Neural progenitor cell (in vitro differentiated cells): ENCODE measurements around the gene OPRL1. TPM values are rescaled to one million over a fixed set of nuclear protein-coding genes. Genes with fewer than 3 reads are reported as not detected.
"Not testable (repeated sequence)": the region's sequence is repeated elsewhere in the genome, so short reads cannot be mapped to it uniquely, and the experiment has no call there.

ENCODE experiments used
- DNase-seq: peaks from one replicate; pipeline ENCODE4 v3.0.0-alpha.2; 2016; ENCODE audit warnings: low spot score
- H2AFZ ChIP-seq: fragments of 200-600 bp; sonication (generic); replicated peaks from 2 replicates; pipeline ENCODE4 v1.6.1; 2016; ENCODE audit warnings: antibody characterized with exemption
- H3F3A ChIP-seq: fragments of 200-600 bp; sonication (generic); 2 replicates; pipeline ENCODE4 v1.6.1; 2016; ENCODE audit warnings: antibody characterized with exemption, low read depth
- H3K27ac ChIP-seq: fragments of 200-600 bp; sonication (generic); 2 replicates; pipeline ENCODE4 v1.5.1; 2016; ENCODE audit warnings: mild to moderate bottlenecking
- H3K27me3 ChIP-seq: fragments of 200-600 bp; sonication (generic); 2 replicates; pipeline ENCODE4 v1.6.1; 2016; ENCODE audit warnings: mild to moderate bottlenecking, moderate library complexity
- H3K36me3 ChIP-seq: fragments of 200-600 bp; sonication (generic); 2 replicates; pipeline ENCODE4 v1.5.1; 2016
- H3K4me1 ChIP-seq: fragments of 200-600 bp; sonication (generic); 2 replicates; pipeline ENCODE4 v1.6.1; 2016; ENCODE audit warnings: mixed run types
- H3K4me2 ChIP-seq: fragments of 200-600 bp; sonication (generic); 2 replicates; pipeline ENCODE4 v1.6.1; 2016
- H3K4me3 ChIP-seq: fragments of 200-600 bp; sonication (generic); 2 replicates; pipeline ENCODE4 v1.5.1; 2016
- H3K79me2 ChIP-seq: fragments of 200-600 bp; sonication (generic); 2 replicates; pipeline ENCODE4 v1.6.1; 2016; ENCODE audit warnings: low read depth
- H3K9ac ChIP-seq: fragments of 200-600 bp; sonication (generic); 2 replicates; pipeline ENCODE4 v1.6.1; 2016
- H3K9me3 ChIP-seq: fragments of 200-600 bp; sonication (generic); 2 replicates; pipeline ENCODE4 v1.5.1; 2016; ENCODE audit warnings: low read depth
- H4K20me1 ChIP-seq: fragments of 200-600 bp; sonication (generic); 2 replicates; pipeline ENCODE4 v1.6.1; 2016; ENCODE audit warnings: low read depth
- H3K27ac Mint-ChIP-seq: 3 replicates; pipeline ENCODE4 v1.8.0; 2021; ENCODE audit warnings: mixed read lengths
- H3K27me3 Mint-ChIP-seq: 2 replicates; pipeline ENCODE4 v1.8.0; 2022; ENCODE audit warnings: low read depth, mild to moderate bottlenecking, inconsistent platforms, moderate library complexity, mixed read lengths; ENCODE audit not compliant: insufficient read depth
- H3K36me3 Mint-ChIP-seq: 3 replicates; pipeline ENCODE4 v1.8.0; 2021; ENCODE audit warnings: mixed read lengths
- H3K4me1 Mint-ChIP-seq: 3 replicates; pipeline ENCODE4 v1.8.0; 2021; ENCODE audit warnings: mixed read lengths
- H3K4me3 Mint-ChIP-seq: 3 replicates; pipeline ENCODE4 v1.8.0; 2021; ENCODE audit warnings: mild to moderate bottlenecking, moderate library complexity, mixed read lengths
- H3K9me3 Mint-ChIP-seq: 3 replicates; pipeline ENCODE4 v1.8.0; 2020; ENCODE audit warnings: mixed read lengths
- CTCF ChIP-seq: fragments of 200-600 bp; sonication (generic); IDR thresholded peaks from 2 replicates; pipeline ENCODE4 v1.5.1; 2017; ENCODE audit warnings: antibody characterized with exemption, mild to moderate bottlenecking
- EZH2 ChIP-seq: fragments of 200-600 bp; sonication (generic); IDR thresholded peaks from 2 replicates; pipeline ENCODE4 v1.6.1; 2017; ENCODE audit warnings: antibody characterized with exemption, mild to moderate bottlenecking, moderate library complexity
- EZH2phosphoT487 ChIP-seq: fragments of 200-600 bp; sonication (generic); IDR thresholded peaks from 2 replicates; pipeline ENCODE4 v1.6.1; 2017; ENCODE audit warnings: antibody characterized with exemption
- total RNA-seq: library from RNA; depleted of rRNA; stranded (reverse); fragments of >200 nt; gene quantifications from 2 replicates; pipeline ENCODE4 v1.2.3, GENCODE V29; 2015; ENCODE audit warnings: low replicate concordance

The OPRL1 gene
- total RNA-seq, 1 donor from 2014 or later, result 1.3 TPM

GRCh38 chr20:64131406-64131805 lies 51.5 kb downstream of the OPRL1 start:
- H3K27ac Mint-ChIP-seq, result no peak overlapping the region
- Histone ChIP-seq H3K9me3 (no peaks in the 10 kb centered on the region), H2AFZ (no peak overlapping the region), H3K4me3 (no peak overlapping the region), H3K36me3 (no peaks in the 10 kb centered on the region), H3K9ac (no peak overlapping the region), H3K4me2 (no peak overlapping the region), H3K4me1 (no peaks in the 10 kb centered on the region), H3K27me3 (peaks cover 10% of the 10 kb centered on the region), H3K79me2 (no peaks in the 10 kb centered on the region), H3F3A (peaks cover under 1% of the 10 kb centered on the region), H3K27ac (no peak overlapping the region), H4K20me1 (no peaks in the 10 kb centered on the region)
- no peaks in the 10 kb centered on the region for H3K36me3 Mint-ChIP-seq
- no peak for DNase-seq
- peaks cover 6% of the 10 kb centered on the region for H3K4me1 Mint-ChIP-seq
- H3K27me3 Mint-ChIP-seq, result peaks cover 8% of the 10 kb centered on the region
- no peak for TF ChIP-seq EZH2phosphoT487
- TF ChIP-seq EZH2, result no peak
- no peak for TF ChIP-seq CTCF
- no peak overlapping the region for H3K4me3 Mint-ChIP-seq
- peaks cover 7% of the 10 kb centered on the region for H3K9me3 Mint-ChIP-seq

- Histone ChIP-seq H3K9me3 (no peaks in the 10 kb centered on the region), H3K27ac (no peak overlapping the region), H3K36me3 (no peaks in the 10 kb centered on the region), H4K20me1 (no peaks in the 10 kb centered on the region), H3K4me2 (no peak overlapping the region), H3K4me3 (no peak overlapping the region), H3K4me1 (peaks cover 3% of the 10 kb centered on the region), H3K79me2 (no peaks in the 10 kb centered on the region), H3K27me3 (no peaks in the 10 kb centered on the region), H3K9ac (no peak overlapping the region), H2AFZ (no peak overlapping the region), H3F3A (no peaks in the 10 kb centered on the region)
- no peaks in the 10 kb centered on the region for H3K36me3 Mint-ChIP-seq
- H3K4me1 Mint-ChIP-seq, result peaks cover 10% of the 10 kb centered on the region
- DNase-seq, result peak; percentile 60
- H3K27ac Mint-ChIP-seq, result no peak overlapping the region
- H3K27me3 Mint-ChIP-seq, result peaks cover 18% of the 10 kb centered on the region
- H3K4me3 Mint-ChIP-seq, result no peak overlapping the region
- H3K9me3 Mint-ChIP-seq, result peaks cover 3% of the 10 kb centered on the region
- TF ChIP-seq CTCF (peak; percentile 59), EZH2phosphoT487 (no peak)
Observed at GRCh38 chr20:64133951-64134407, 54.1 kb downstream of the OPRL1 start.

- not testable (repeated sequence) for DNase-seq, H3K27me3 ChIP-seq, H3K36me3 ChIP-seq, H2AFZ ChIP-seq, H4K20me1 ChIP-seq, H3K9ac ChIP-seq, H3K4me3 Mint-ChIP-seq, H3K27ac Mint-ChIP-seq, H3K27ac ChIP-seq, H3K4me2 ChIP-seq, H3K9me3 ChIP-seq, H3K36me3 Mint-ChIP-seq, H3F3A ChIP-seq, H3K9me3 Mint-ChIP-seq, H3K4me3 ChIP-seq, H3K79me2 ChIP-seq
- peaks cover 13% of the 10 kb centered on the region for H3K4me1 Mint-ChIP-seq
- H3K4me1 ChIP-seq, result peaks cover 11% of the 10 kb centered on the region
- peaks cover 18% of the 10 kb centered on the region for H3K27me3 Mint-ChIP-seq
Observed at GRCh38 chr20:64134744-64135143, 54.9 kb downstream of the OPRL1 start.

GRCh38 chr20:64136004-64136710 lies 56.3 kb downstream of the OPRL1 start:
- DNase-seq, result no peak
- Mint-ChIP-seq H3K27me3 (peaks cover 16% of the 10 kb centered on the region), H3K27ac (no peak overlapping the region), H3K36me3 (no peaks in the 10 kb centered on the region), H3K4me1 (peaks cover 21% of the 10 kb centered on the region), H3K9me3 (no peaks in the 10 kb centered on the region), H3K4me3 (no peak overlapping the region)
- Histone ChIP-seq H3K9me3 (no peaks in the 10 kb centered on the region), H2AFZ (no peak overlapping the region), H3F3A (peaks cover 10% of the 10 kb centered on the region), H3K4me2 (no peak overlapping the region), H4K20me1 (no peaks in the 10 kb centered on the region), H3K27ac (no peak overlapping the region), H3K4me1 (peaks cover 22% of the 10 kb centered on the region), H3K36me3 (no peaks in the 10 kb centered on the region), H3K4me3 (no peak overlapping the region), H3K9ac (no peak overlapping the region), H3K27me3 (no peaks in the 10 kb centered on the region), H3K79me2 (no peaks in the 10 kb centered on the region)
- TF ChIP-seq EZH2phosphoT487 (no peak), CTCF (no peak), EZH2 (no peak)
